SK-N-MC (cell line): ENCODE measurements around the gene CXCR6.

Experiments
- DNase-seq: peaks from one replicate; pipeline ENCODE4 v3.0.0-alpha.2; 2011; ENCODE audit warnings: low read depth, low spot score
- H3K27ac ChIP-seq: fragments of 200-600 bp; sonication (generic); 2 replicates; pipeline ENCODE4 v1.5.1; 2016; ENCODE audit warnings: mixed run types
- H3K36me3 ChIP-seq: fragments of 200-600 bp; sonication (generic); 2 replicates; pipeline ENCODE4 v1.6.1; 2017; ENCODE audit warnings: antibody characterized with exemption, low read length, mixed read lengths; ENCODE audit not compliant: insufficient read depth
- H3K4me3 ChIP-seq: fragments of 200-600 bp; sonication (generic); 2 replicates; pipeline ENCODE4 v1.5.1; 2016
- H3K9ac ChIP-seq: fragments of 200-600 bp; sonication (generic); 2 replicates; pipeline ENCODE4 v1.8.0; 2017; ENCODE audit warnings: mixed run types, mixed read lengths; ENCODE audit not compliant: insufficient read length
- H3K9me3 ChIP-seq: fragments of 200-600 bp; sonication (generic); 2 replicates; pipeline ENCODE4 v1.6.1; 2017; ENCODE audit warnings: low read depth, mild to moderate bottlenecking, antibody characterized with exemption, low read length, moderate library complexity, mixed read lengths
- EZH2 ChIP-seq: fragments of 200-600 bp; sonication (generic); IDR thresholded peaks from one replicate; pipeline ENCODE4 v1.6.1; 2017; ENCODE audit warnings: antibody characterized with exemption
- FOXP2 ChIP-seq: optimal IDR thresholded peaks from 2 replicates; pipeline ENCODE3; 2011; ENCODE audit warnings: mild to moderate bottlenecking, moderate library complexity; ENCODE audit not compliant: insufficient read depth; ENCODE audit errors: extremely low read length, control extremely low read depth
- POLR2AphosphoS5 ChIP-seq: IDR thresholded peaks from 2 replicates; pipeline ENCODE4 v1.6.1; 2012; ENCODE audit warnings: mild to moderate bottlenecking, low read depth, low read length, borderline replicate concordance

Gene CXCR6

GRCh38 chr3:45915518-45916231 is 27.6 kb upstream of the CXCR6 start:
- Histone ChIP-seq H3K27ac (no peak overlapping the region), H3K9me3 (no peaks in the 10 kb centered on the region), H3K36me3 (no peaks in the 10 kb centered on the region), H3K4me3 (no peak overlapping the region), H3K9ac (no peak overlapping the region)
- TF ChIP-seq EZH2 (no peak), FOXP2 (no peak), POLR2AphosphoS5 (no peak)
- no peak for DNase-seq

DNA sequence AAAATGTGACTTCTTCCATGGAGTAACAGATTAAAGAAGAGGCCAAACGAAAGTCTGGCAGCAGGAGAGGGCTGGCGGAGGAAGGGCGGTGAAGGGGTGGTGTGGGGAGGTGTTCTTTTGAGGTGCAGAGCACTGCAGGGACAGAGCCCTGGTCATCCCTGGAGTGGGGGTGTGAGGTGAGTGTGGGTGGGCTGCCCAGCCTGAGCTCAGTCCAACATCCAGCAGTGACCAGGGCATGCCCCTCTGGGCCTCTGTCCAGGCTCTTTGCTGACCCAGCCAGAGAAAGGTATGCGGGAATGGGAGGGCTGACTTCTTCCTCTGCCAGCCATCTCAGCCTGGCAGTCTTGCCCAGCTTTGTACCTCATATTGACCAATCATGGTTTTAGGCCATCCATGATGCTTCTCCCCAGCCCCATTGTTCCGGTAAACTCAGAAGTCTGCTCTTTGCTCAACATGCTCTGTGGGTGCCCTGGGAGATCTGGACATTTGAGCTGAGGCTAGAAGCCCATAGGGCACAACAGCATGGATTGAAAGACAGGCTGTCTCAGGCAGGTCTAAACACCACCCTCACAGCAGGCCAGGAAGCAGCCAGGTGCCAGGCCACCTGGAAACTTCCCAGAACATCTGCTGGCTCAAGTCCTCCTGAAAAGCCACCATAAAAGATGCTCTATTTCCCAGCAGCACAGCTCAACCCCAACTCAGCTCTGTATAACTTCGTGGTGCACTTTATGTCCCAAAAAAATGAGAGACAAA is 25.9 kb upstream of the CXCR6 start:
- no peak overlapping the region for H3K9ac ChIP-seq
- TF ChIP-seq EZH2 (no peak), POLR2AphosphoS5 (no peak), FOXP2 (no peak)
- no peaks in the 10 kb centered on the region for H3K9me3 ChIP-seq
- no peak for DNase-seq
- no peaks in the 10 kb centered on the region for H3K36me3 ChIP-seq
- H3K4me3 ChIP-seq: no peak overlapping the region
- H3K27ac ChIP-seq: no peak overlapping the region

- Histone ChIP-seq H3K27ac (no peak overlapping the region), H3K4me3 (no peak overlapping the region), H3K36me3 (peaks cover 3% of the 10 kb centered on the region; the same call in 1 of the 2 replicates), H3K9me3 (no peaks in the 10 kb centered on the region), H3K9ac (no peak overlapping the region)
- TF ChIP-seq EZH2 (no peak), POLR2AphosphoS5 (no peak), FOXP2 (no peak)
- DNase-seq: no peak
Observed at GRCh38 chr3:45921158-45922038, 21.9 kb upstream of the CXCR6 start.

DNA sequence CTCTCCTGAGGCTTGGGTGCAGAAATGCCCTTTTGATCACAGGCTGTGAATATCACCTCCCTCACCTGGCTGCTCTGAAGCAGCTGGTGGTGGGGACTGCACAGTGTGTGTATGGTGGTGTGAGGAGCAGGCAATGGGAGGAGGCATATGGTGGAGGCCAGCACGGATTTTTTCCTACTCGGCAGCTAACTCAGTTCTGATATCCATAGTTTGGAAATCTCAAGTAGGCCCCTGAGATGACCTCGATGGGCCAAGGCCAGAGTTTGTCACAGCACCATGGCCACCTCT is 21.3 kb upstream of the CXCR6 start:
- no peak for DNase-seq
- Histone ChIP-seq H3K4me3 (no peak overlapping the region), H3K9me3 (no peaks in the 10 kb centered on the region), H3K27ac (no peak overlapping the region), H3K36me3 (peaks cover 3% of the 10 kb centered on the region; the same call in 1 of the 2 replicates), H3K9ac (no peak overlapping the region)
- TF ChIP-seq POLR2AphosphoS5: no peak
- no peak for TF ChIP-seq EZH2
- TF ChIP-seq FOXP2: no peak

DNA sequence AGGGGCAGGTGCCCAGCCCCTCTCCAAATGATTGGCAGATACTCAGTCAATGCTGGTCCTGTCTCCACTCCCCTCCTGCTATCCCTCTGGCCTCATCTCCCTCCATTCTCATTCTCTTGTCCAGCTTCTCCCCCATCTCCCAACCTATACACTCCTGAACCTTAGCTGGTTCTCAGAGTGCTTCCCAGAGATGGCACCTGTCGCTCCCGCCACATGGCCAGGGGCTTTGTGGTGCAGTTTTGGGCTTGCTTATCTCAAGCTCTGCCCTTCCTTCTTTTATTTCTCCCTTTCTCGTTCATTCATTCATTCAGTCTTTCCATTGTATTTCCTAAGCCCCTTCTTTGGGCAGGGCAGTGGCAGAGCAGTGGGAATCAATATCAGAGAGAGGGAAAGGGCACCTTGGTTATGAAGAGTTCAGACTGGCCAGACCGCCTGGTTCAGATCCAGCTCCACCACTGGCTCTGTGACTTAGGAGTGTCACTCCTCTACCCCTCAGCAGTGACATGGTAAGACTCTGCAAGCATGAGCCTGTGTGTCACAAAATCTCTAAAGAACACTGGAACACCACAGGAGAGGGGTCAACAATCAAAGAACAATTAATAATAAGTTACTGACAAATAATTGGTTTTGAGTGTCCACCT is 20.2 kb upstream of the CXCR6 start:
- DNase-seq: no peak
- H3K9me3 ChIP-seq: no peaks in the 10 kb centered on the region
- H3K9ac ChIP-seq: no peak overlapping the region
- no peak overlapping the region for H3K4me3 ChIP-seq
- peaks cover 3% of the 10 kb centered on the region; the same call in 1 of the 2 replicates for H3K36me3 ChIP-seq
- H3K27ac ChIP-seq: no peak overlapping the region
- TF ChIP-seq EZH2 (no peak), FOXP2 (no peak), POLR2AphosphoS5 (no peak)

DNA sequence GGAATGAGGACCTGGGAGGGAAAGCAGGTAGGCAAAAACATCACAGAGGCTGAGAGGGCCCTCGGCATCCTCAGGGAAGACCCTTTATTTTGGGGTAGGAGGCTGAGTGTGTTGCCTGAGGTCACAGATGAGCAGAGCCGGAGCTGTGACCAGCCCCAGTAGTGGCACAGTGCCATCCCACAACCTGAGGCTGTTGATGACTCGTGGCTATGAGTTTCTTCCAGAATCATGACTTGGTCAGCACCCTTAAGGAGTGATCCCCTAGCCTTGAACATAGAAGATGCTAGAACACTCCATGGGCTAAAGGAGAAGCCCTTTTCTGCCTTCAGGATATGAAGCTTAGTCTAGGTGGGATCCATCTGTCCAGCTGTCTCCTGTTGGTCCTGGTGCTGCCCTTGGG is 19.5 kb upstream of the CXCR6 start:
- no peak overlapping the region for H3K9ac ChIP-seq
- no peak overlapping the region for H3K4me3 ChIP-seq
- no peak for DNase-seq
- no peaks in the 10 kb centered on the region for H3K9me3 ChIP-seq
- no peak for TF ChIP-seq POLR2AphosphoS5
- no peak for TF ChIP-seq FOXP2
- TF ChIP-seq EZH2: no peak
- H3K27ac ChIP-seq: no peak overlapping the region
- H3K36me3 ChIP-seq: peaks cover 3% of the 10 kb centered on the region; the same call in 1 of the 2 replicates

- Histone ChIP-seq H3K4me3 (no peak overlapping the region), H3K36me3 (peaks cover 3% of the 10 kb centered on the region; the same call in 1 of the 2 replicates), H3K27ac (no peak overlapping the region), H3K9ac (no peak overlapping the region), H3K9me3 (no peaks in the 10 kb centered on the region)
- TF ChIP-seq POLR2AphosphoS5 (no peak), FOXP2 (no peak)
- no peak for DNase-seq
Observed at GRCh38 chr3:45927881-45928280, 15.4 kb upstream of the CXCR6 start.

DNA sequence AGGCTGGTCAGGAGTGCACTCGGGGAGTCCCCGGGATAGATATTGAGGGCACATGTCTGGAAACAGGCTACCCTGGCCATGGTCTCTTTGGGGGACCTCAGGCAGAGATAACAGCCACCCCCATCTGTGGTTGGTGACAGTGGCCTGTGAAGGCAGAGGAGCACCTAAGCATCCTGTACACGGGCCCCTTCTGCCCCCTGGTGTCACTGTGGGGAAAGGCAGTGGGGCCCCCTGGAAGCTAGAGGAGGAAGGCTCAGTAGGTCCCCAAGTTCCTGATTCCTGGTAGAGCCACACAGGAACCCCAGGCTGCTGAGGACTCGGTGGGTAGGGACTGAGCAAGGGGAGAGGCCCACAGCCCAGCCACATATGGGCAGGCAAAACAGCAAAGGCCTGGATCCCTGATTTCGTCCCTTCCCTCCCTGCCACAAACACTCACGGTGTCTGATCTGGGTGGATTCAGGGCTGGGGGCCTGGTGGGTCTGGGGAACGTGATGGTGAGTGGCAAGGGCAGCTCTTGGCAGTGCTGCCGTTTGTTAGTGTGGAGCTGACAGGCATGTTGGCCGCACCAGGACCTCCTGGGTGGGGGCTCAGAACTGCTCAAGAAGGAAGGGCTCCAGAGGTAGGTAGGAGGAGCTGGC is 14.1 kb upstream of the CXCR6 start:
- H3K9ac ChIP-seq: no peak overlapping the region

More for the DNA sequence above, 14.1 kb upstream of the CXCR6 start:
- no peak overlapping the region for H3K27ac ChIP-seq
- no peak for DNase-seq
- TF ChIP-seq FOXP2 (no peak), EZH2 (no peak), POLR2AphosphoS5 (no peak)
- H3K9me3 ChIP-seq: no peaks in the 10 kb centered on the region
- H3K36me3 ChIP-seq: no peaks in the 10 kb centered on the region; the same call in 1 of the 2 replicates
- no peak overlapping the region for H3K4me3 ChIP-seq
